HEK293T (cell line): ENCODE results near the gene ADGRG7.
"Not testable (repeated sequence)": the region's sequence is repeated elsewhere in the genome, so short reads cannot be mapped to it uniquely, and the experiment has no call there.

Experiments used
- CTCF ChIA-PET: fragments of 350-600 bp; formaldehyde crosslinking; extraction: SDS; loops from one replicate; lab custom pipeline; 2021; ENCODE audit warnings: antibody characterized with exemption, inconsistent platforms; lab: Yijun Ruan, JAX
- POLR2A ChIA-PET: fragments of 350-600 bp; formaldehyde crosslinking; extraction: SDS; loops from one replicate; lab custom pipeline; 2020; ENCODE audit warnings: antibody characterized with exemption, inconsistent platforms; lab: Yijun Ruan, JAX
- DNase-seq: peaks from one replicate; pipeline ENCODE4 v3.0.0; 2012; ENCODE audit warnings: mixed read lengths; ENCODE audit errors: extremely low spot score
- ARNT ChIP-seq: fragments of 450-650 bp; IDR thresholded peaks from 2 replicates; pipeline ENCODE4 v1.6.1; 2017; ENCODE audit warnings: mild to moderate bottlenecking
- BHLHE40 ChIP-seq: fragments of 450-650 bp; IDR thresholded peaks from 2 replicates; pipeline ENCODE4 v1.6.1; 2016; ENCODE audit warnings: mild to moderate bottlenecking, moderate library complexity, borderline replicate concordance
- CTBP1 ChIP-seq: fragments of 450-650 bp; IDR thresholded peaks from 2 replicates; pipeline ENCODE4 v1.6.1; 2016; ENCODE audit warnings: borderline replicate concordance
- ELF4 ChIP-seq: fragments of 450-650 bp; IDR thresholded peaks from 2 replicates; pipeline ENCODE4 v1.6.1; 2017; ENCODE audit warnings: antibody characterized with exemption
- FOXA1 ChIP-seq: fragments of 450-650 bp; IDR thresholded peaks from 2 replicates; pipeline ENCODE4 v1.6.1; 2016; ENCODE audit warnings: mild to moderate bottlenecking
- FOXK2 ChIP-seq: fragments of 450-650 bp; IDR thresholded peaks from 2 replicates; pipeline ENCODE4 v1.6.1; 2016; ENCODE audit warnings: mild to moderate bottlenecking
- FOXM1 ChIP-seq: fragments of 450-650 bp; IDR thresholded peaks from 2 replicates; pipeline ENCODE4 v1.6.1; 2017; ENCODE audit warnings: mild to moderate bottlenecking, borderline replicate concordance
- HDGF ChIP-seq: fragments of 450-650 bp; IDR thresholded peaks from 2 replicates; pipeline ENCODE4 v1.6.1; 2017; ENCODE audit warnings: antibody characterized with exemption, borderline replicate concordance
- L3MBTL2 ChIP-seq: fragments of 450-650 bp; conservative IDR thresholded peaks from 2 replicates; pipeline ENCODE4 v1.6.1; 2016; ENCODE audit warnings: mild to moderate bottlenecking
- LEF1 ChIP-seq: fragments of 450-650 bp; IDR thresholded peaks from 2 replicates; pipeline ENCODE4 v1.6.1; 2017; ENCODE audit warnings: mild to moderate bottlenecking, borderline replicate concordance
- NFRKB ChIP-seq: fragments of 450-650 bp; IDR thresholded peaks from 2 replicates; pipeline ENCODE4 v1.6.1; 2016; ENCODE audit warnings: mild to moderate bottlenecking, moderate library complexity
- PKNOX1 ChIP-seq: fragments of 450-650 bp; IDR thresholded peaks from 2 replicates; pipeline ENCODE4 v1.6.1; 2016
- SP1 ChIP-seq: fragments of 450-650 bp; IDR thresholded peaks from 2 replicates; pipeline ENCODE4 v1.6.1; 2017
- SUZ12 ChIP-seq: fragments of 450-650 bp; IDR thresholded peaks from 2 replicates; pipeline ENCODE4 v1.6.1; 2016; ENCODE audit warnings: mild to moderate bottlenecking
- TARDBP ChIP-seq: fragments of 450-650 bp; IDR thresholded peaks from 2 replicates; pipeline ENCODE4 v1.6.1; 2016
- ZNF384 ChIP-seq: fragments of 450-650 bp; IDR thresholded peaks from 2 replicates; pipeline ENCODE4 v1.6.1; 2016

ADGRG7 gene

GRCh38 chr3:100647657-100648056 lies 38.3 kb downstream of the ADGRG7 start:
- ChIA-PET POLR2A (no interaction called here), CTCF (no interaction called here)
- no peak for TF ChIP-seq SUZ12
- no peak for TF ChIP-seq ZNF384
- TF ChIP-seq ARNT, result no peak
- TF ChIP-seq ELF4, result no peak
- no peak for TF ChIP-seq TARDBP
- no peak for TF ChIP-seq CTBP1
- TF ChIP-seq LEF1, result no peak
- TF ChIP-seq SP1, result no peak
- DNase-seq, result no peak

- no peak for TF ChIP-seq SUZ12
- no peak for TF ChIP-seq FOXM1
- no peak for TF ChIP-seq L3MBTL2
- no peak for TF ChIP-seq BHLHE40
- POLR2A ChIA-PET, result no interaction called here
- CTCF ChIA-PET, result no interaction called here
- no peak for DNase-seq
Observed at GRCh38 chr3:100650651-100651619, 41.5 kb downstream of the ADGRG7 start.

- ChIA-PET CTCF (no interaction called here), POLR2A (no interaction called here)
- DNase-seq, result no peak
- TF ChIP-seq L3MBTL2 (no peak), HDGF (no peak), SP1 (no peak), TARDBP (no peak), NFRKB (no peak), SUZ12 (no peak)
Observed at GRCh38 chr3:100653604-100654294, 44.3 kb downstream of the ADGRG7 start.

GRCh38 chr3:100656945-100657344 lies 47.5 kb downstream of the ADGRG7 start:
- CTCF ChIA-PET, result no interaction called here
- no peak for DNase-seq
- POLR2A ChIA-PET, result no interaction called here
- TF ChIP-seq SP1 (no peak), LEF1 (no peak), TARDBP (no peak), PKNOX1 (no peak), NFRKB (no peak), SUZ12 (no peak), ELF4 (no peak), L3MBTL2 (no peak), HDGF (no peak), ZNF384 (no peak), BHLHE40 (no peak)

- DNase-seq, POLR2A ChIA-PET, CTCF ChIA-PET: not testable (repeated sequence)
Observed at GRCh38 chr3:100661294-100661693, 51.9 kb downstream of the ADGRG7 start.

- CTCF ChIA-PET, result no interaction called here
- TF ChIP-seq BHLHE40, result no peak
- TF ChIP-seq NFRKB, result no peak
- TF ChIP-seq TARDBP, result no peak
- TF ChIP-seq L3MBTL2, result no peak
- no peak for TF ChIP-seq FOXA1
- TF ChIP-seq PKNOX1, result no peak
- TF ChIP-seq FOXK2, result no peak
- no peak for TF ChIP-seq FOXM1
- TF ChIP-seq ZNF384, result no peak
- TF ChIP-seq SUZ12, result no peak
- no peak for TF ChIP-seq ARNT
- no peak for DNase-seq
- POLR2A ChIA-PET, result no interaction called here
Observed at GRCh38 chr3:100662113-100662823, 52.9 kb downstream of the ADGRG7 start.

GRCh38 chr3:100665230-100665629 lies 55.8 kb downstream of the ADGRG7 start:
- CTCF ChIA-PET, result no interaction called here
- DNase-seq, result no peak
- TF ChIP-seq HDGF, result no peak
- TF ChIP-seq SP1, result no peak
- TF ChIP-seq BHLHE40, result no peak
- TF ChIP-seq FOXM1, result no peak
- no peak for TF ChIP-seq FOXK2
- no peak for TF ChIP-seq SUZ12
- TF ChIP-seq LEF1, result no peak
- no peak for TF ChIP-seq PKNOX1
- TF ChIP-seq NFRKB, result no peak
- no peak for TF ChIP-seq ZNF384
- no peak for TF ChIP-seq FOXA1
- no peak for TF ChIP-seq L3MBTL2
- no peak for TF ChIP-seq ELF4
- no peak for TF ChIP-seq ARNT
- no peak for TF ChIP-seq CTBP1
- no peak for TF ChIP-seq TARDBP
- POLR2A ChIA-PET, result no interaction called here

GRCh38 chr3:100666699-100667098 lies 57.3 kb downstream of the ADGRG7 start:
- POLR2A ChIA-PET, DNase-seq, CTCF ChIA-PET: not testable (repeated sequence)

GRCh38 chr3:100667316-100667715 lies 57.9 kb downstream of the ADGRG7 start:
- CTCF ChIA-PET, POLR2A ChIA-PET, DNase-seq: not testable (repeated sequence)

- POLR2A ChIA-PET, DNase-seq, CTCF ChIA-PET: not testable (repeated sequence)
Observed at GRCh38 chr3:100670995-100671394, 61.6 kb downstream of the ADGRG7 start.
